ENCODE measurements around the gene ITGBL1.
"Not testable (repeated sequence)": the region's sequence is repeated elsewhere in the genome, so short reads cannot be mapped to it uniquely, and the experiment has no call there.

Gene ITGBL1

DNA sequence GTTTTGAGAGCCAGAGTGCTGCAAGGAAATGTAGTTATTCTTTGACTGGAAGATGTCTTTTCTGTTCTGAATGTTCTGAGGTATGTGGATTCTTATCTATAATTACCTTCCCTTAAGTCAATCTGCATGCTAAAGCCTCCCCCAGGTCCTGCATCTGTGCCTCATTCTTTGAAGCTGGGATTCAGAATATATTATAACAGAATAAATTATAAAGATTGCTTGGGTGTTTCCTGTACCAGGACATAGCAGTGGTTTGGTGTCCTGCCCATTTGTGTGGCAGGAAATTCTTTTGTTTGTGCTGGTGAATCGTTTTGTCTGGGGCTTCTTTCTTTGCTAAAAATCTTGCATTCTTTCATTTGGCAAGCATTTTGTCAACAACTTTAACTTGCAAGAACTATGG, 60.2 kb downstream of the ITGBL1 start:
- no peak overlapping the region for H3K4me3 Mint-ChIP-seq
- H3K4me1 Mint-ChIP-seq = peaks cover 3% of the 10 kb centered on the region
- H3K36me3 Mint-ChIP-seq (ENCODE audit: low read depth) = no peaks in the 10 kb centered on the region
- H3K27me3 Mint-ChIP-seq = peaks cover 10% of the 10 kb centered on the region
- no peak overlapping the region for H3K27ac Mint-ChIP-seq
- no peaks in the 10 kb centered on the region for H3K9me3 Mint-ChIP-seq
- ATAC-seq = no peak
- DNase-seq = no peak

DNA sequence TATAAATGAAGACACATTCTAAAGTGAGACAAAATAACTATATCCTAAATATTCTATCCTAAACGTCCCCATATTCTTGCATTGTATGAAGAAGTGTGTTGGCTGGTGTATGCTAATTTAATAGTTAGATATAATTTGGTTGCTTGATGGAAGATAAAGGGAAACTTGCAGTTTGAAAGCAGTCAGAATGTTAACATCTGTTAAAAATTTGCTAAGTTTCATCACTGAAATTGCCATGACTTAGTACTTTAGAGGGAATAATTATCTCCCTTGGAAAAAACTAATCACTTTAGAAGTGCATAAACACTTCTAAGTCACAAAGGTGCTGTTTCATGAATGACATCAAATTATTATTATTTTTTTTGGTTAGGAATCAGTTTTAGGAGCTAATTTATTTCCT, 61.6 kb downstream of the ITGBL1 start:
- no peak for DNase-seq
- Mint-ChIP-seq H3K36me3 (ENCODE audit: low read depth) (no peaks in the 10 kb centered on the region), H3K4me1 (peaks cover 3% of the 10 kb centered on the region), H3K27me3 (peaks cover 6% of the 10 kb centered on the region), H3K9me3 (no peaks in the 10 kb centered on the region), H3K27ac (no peak overlapping the region), H3K4me3 (no peak overlapping the region)
- ATAC-seq = no peak

- peaks cover 3% of the 10 kb centered on the region for H3K4me1 Mint-ChIP-seq
- no peaks in the 10 kb centered on the region for H3K9me3 Mint-ChIP-seq
- no peak for DNase-seq
- no peak overlapping the region for H3K4me3 Mint-ChIP-seq
- H3K27me3 Mint-ChIP-seq = peaks cover 6% of the 10 kb centered on the region
- H3K27ac Mint-ChIP-seq = no peak overlapping the region
- no peak for ATAC-seq
- no peaks in the 10 kb centered on the region for H3K36me3 Mint-ChIP-seq (ENCODE audit: low read depth)
Observed at GRCh38 chr13:101514695-101515275, 62.3 kb downstream of the ITGBL1 start.

DNA sequence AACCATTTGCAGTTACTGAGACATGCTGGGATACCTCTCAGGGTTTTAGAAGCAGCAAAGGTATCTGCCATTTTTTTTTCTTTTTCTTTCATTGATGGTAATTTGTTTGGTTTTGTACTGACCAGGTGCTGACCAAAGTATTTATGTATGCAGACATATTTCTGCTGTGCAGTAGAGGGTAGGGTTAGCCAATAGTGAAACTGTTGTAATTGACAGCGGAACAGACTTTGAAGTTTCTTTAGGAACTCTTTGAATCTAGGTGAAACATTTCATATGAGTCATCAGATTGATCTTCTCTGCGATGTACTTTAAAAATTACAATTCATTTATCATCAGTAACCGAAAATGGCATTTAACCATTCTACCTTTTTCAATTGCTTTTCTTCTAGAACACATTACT, 63.0 kb downstream of the ITGBL1 start:
- H3K9me3 Mint-ChIP-seq = no peaks in the 10 kb centered on the region
- H3K27me3 Mint-ChIP-seq = peaks cover 3% of the 10 kb centered on the region
- H3K27ac Mint-ChIP-seq = no peak overlapping the region
- no peaks in the 10 kb centered on the region for H3K36me3 Mint-ChIP-seq (ENCODE audit: low read depth)
- H3K4me1 Mint-ChIP-seq = peaks cover 7% of the 10 kb centered on the region
- no peak for DNase-seq
- H3K4me3 Mint-ChIP-seq = no peak overlapping the region
- ATAC-seq = no peak

GRCh38 chr13:101516262-101516661, 63.8 kb downstream of the ITGBL1 start:
- no peak overlapping the region for H3K27ac Mint-ChIP-seq
- no peak for DNase-seq
- H3K9me3 Mint-ChIP-seq = no peaks in the 10 kb centered on the region
- no peak for ATAC-seq
- H3K4me1 Mint-ChIP-seq = peaks cover 14% of the 10 kb centered on the region
- no peak overlapping the region for H3K4me3 Mint-ChIP-seq
- peaks cover 5% of the 10 kb centered on the region for H3K27me3 Mint-ChIP-seq
- no peaks in the 10 kb centered on the region for H3K36me3 Mint-ChIP-seq (ENCODE audit: low read depth)

- no peak overlapping the region for H3K27ac Mint-ChIP-seq
- no peaks in the 10 kb centered on the region for H3K36me3 Mint-ChIP-seq (ENCODE audit: low read depth)
- DNase-seq = no peak
- no peaks in the 10 kb centered on the region for H3K9me3 Mint-ChIP-seq
- H3K4me1 Mint-ChIP-seq = peaks cover 20% of the 10 kb centered on the region
- peak; percentile 96 for ATAC-seq
- no peak overlapping the region for H3K4me3 Mint-ChIP-seq
- H3K27me3 Mint-ChIP-seq = peaks cover 3% of the 10 kb centered on the region
Observed at GRCh38 chr13:101520672-101521071, 68.2 kb downstream of the ITGBL1 start.

- no peak overlapping the region for H3K4me3 Mint-ChIP-seq
- peaks cover 3% of the 10 kb centered on the region for H3K27me3 Mint-ChIP-seq
- no peak for ATAC-seq
- no peak overlapping the region for H3K27ac Mint-ChIP-seq
- no peaks in the 10 kb centered on the region for H3K9me3 Mint-ChIP-seq
- peaks cover 18% of the 10 kb centered on the region for H3K4me1 Mint-ChIP-seq
- H3K36me3 Mint-ChIP-seq (ENCODE audit: low read depth) = no peaks in the 10 kb centered on the region
- DNase-seq = no peak
Observed at GRCh38 chr13:101521371-101521770, 68.9 kb downstream of the ITGBL1 start.

- H3K4me3 Mint-ChIP-seq = no peak overlapping the region
- ATAC-seq = no peak
- no peaks in the 10 kb centered on the region for H3K9me3 Mint-ChIP-seq
- H3K27me3 Mint-ChIP-seq = peaks cover 3% of the 10 kb centered on the region
- H3K27ac Mint-ChIP-seq = no peak overlapping the region
- no peaks in the 10 kb centered on the region for H3K36me3 Mint-ChIP-seq (ENCODE audit: low read depth)
- DNase-seq = no peak
- peaks cover 18% of the 10 kb centered on the region for H3K4me1 Mint-ChIP-seq
Observed at GRCh38 chr13:101522607-101523006, 70.1 kb downstream of the ITGBL1 start.

DNA sequence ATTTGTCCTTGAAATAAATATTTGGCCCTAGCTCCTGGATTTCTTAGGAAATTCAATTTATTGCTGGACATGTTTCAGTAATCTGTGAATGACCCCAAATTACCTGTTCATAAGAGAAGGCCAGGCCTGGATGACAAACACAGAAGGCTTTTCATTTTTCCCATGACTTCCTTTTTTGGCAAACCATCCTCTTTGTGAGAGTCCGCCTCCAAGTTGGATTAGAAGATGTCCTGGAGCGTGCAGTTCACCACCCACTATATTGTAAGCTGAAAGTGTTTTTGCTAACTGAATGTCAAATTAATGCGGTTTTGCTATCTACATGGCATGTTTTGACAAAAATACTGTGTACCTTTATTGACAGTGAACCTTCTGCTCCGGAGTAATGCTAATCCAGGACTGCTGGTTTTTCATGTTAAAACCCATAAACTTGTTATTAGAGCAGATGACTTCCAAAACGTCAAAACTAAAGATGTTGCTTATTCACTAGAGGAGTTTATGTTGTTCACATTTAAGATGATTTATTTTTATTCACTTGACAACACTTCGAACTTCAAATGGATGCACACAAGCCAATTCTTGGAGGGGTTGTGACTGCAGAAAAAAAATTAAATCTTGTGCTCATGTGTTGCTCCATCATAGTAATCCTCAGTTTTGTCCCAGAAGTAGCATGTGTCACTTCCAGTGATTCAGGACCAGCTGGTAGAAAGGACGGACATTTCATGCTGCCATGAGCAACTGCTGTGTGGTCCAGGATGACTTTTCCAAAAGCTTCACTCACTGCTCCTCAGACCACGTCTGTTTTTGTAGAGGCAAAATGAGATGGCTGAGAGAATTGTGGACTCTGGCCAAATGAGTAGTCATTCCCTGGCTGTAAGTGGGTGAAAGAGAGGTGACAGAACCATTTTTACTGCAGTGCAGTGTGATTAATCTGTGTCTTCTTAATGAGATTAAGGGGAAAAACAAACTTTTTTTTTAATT, 71.0 kb downstream of the ITGBL1 start:
- DNase-seq (no peak), ATAC-seq (no peak)
- peaks cover 3% of the 10 kb centered on the region for H3K27me3 Mint-ChIP-seq
- no peaks in the 10 kb centered on the region for H3K9me3 Mint-ChIP-seq
- no peaks in the 10 kb centered on the region for H3K36me3 Mint-ChIP-seq (ENCODE audit: low read depth)
- H3K4me1 Mint-ChIP-seq = peaks cover 18% of the 10 kb centered on the region
- no peak overlapping the region for H3K4me3 Mint-ChIP-seq
- no peak overlapping the region for H3K27ac Mint-ChIP-seq

DNA sequence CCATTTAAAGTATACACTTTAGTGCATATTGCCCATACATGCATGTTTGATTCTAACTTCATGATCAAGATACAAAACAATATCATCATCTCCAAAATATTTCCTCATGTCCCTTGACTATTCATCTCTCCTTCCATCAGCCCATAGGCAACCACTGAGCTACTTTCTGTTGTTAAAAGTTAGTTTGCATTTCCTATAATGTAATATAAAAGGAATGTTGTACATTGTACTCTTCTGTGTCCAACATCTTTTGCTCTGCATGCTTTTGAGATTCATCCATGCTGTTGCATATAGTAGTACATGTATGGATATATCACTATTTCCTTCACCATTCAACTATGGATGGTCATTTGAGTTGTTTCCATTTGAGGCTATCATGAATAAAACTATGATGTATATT, 74.7 kb downstream of the ITGBL1 start:
- Mint-ChIP-seq H3K4me1 (no peaks in the 10 kb centered on the region), H3K36me3 (ENCODE audit: low read depth) (no peaks in the 10 kb centered on the region), H3K27me3 (peaks cover 4% of the 10 kb centered on the region), H3K27ac (no peak overlapping the region), H3K9me3 (no peaks in the 10 kb centered on the region), H3K4me3 (no peak overlapping the region)
- DNase-seq (no peak), ATAC-seq (no peak)

- H3K9me3 Mint-ChIP-seq = no peaks in the 10 kb centered on the region
- ATAC-seq = no peak
- H3K27ac Mint-ChIP-seq = no peak overlapping the region
- no peaks in the 10 kb centered on the region for H3K4me1 Mint-ChIP-seq
- no peaks in the 10 kb centered on the region for H3K36me3 Mint-ChIP-seq (ENCODE audit: low read depth)
- no peak overlapping the region for H3K4me3 Mint-ChIP-seq
- no peak for DNase-seq
- peaks cover 4% of the 10 kb centered on the region for H3K27me3 Mint-ChIP-seq
Observed at GRCh38 chr13:101529422-101529821, 76.9 kb downstream of the ITGBL1 start.

GRCh38 chr13:101530293-101530692, 77.8 kb downstream of the ITGBL1 start:
- Mint-ChIP-seq H3K4me1 (no peaks in the 10 kb centered on the region), H3K27me3 (peaks cover 4% of the 10 kb centered on the region), H3K36me3 (ENCODE audit: low read depth) (no peaks in the 10 kb centered on the region), H3K4me3 (no peak overlapping the region), H3K9me3 (no peaks in the 10 kb centered on the region), H3K27ac (no peak overlapping the region)
- DNase-seq (no peak), ATAC-seq (no peak)

DNA sequence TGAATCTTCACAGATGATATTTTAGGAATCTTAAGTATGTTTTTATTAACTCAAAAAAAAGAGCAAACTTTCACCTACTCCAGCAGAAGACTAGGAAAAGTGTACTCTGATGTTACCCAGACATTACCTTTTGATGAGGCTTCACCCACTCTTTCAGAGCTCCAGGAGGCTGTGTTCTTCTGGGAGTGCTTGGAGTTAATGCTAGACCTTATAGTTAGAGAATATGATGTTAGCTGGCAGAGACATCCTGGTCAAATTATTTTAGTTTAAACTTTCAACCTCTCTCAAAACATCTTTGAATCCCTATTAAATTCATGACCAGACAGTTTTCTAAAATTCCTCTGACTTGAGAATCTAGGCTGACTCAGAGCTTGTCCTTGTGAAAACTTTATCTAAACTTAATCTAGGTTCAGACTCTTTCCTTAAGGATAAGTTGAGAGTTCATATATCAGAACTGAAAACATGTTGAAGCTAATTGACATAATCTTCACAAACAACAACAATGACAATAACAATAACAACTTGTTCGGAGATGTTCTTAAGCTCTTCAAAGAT, 82.8 kb downstream of the ITGBL1 start:
- H3K4me3 Mint-ChIP-seq = no peak overlapping the region
- no peaks in the 10 kb centered on the region for H3K36me3 Mint-ChIP-seq (ENCODE audit: low read depth)
- H3K27me3 Mint-ChIP-seq = peaks cover 4% of the 10 kb centered on the region
- DNase-seq = no peak
- H3K27ac Mint-ChIP-seq = no peak overlapping the region
- ATAC-seq = no peak
- H3K4me1 Mint-ChIP-seq = no peaks in the 10 kb centered on the region
- no peaks in the 10 kb centered on the region for H3K9me3 Mint-ChIP-seq

GRCh38 chr13:101536079-101536478, 83.6 kb downstream of the ITGBL1 start:
- ATAC-seq (no peak), DNase-seq (no peak)
- Mint-ChIP-seq H3K4me3 (no peak overlapping the region), H3K9me3 (no peaks in the 10 kb centered on the region), H3K4me1 (no peaks in the 10 kb centered on the region), H3K36me3 (ENCODE audit: low read depth) (no peaks in the 10 kb centered on the region), H3K27me3 (peaks cover 3% of the 10 kb centered on the region), H3K27ac (no peak overlapping the region)

DNA sequence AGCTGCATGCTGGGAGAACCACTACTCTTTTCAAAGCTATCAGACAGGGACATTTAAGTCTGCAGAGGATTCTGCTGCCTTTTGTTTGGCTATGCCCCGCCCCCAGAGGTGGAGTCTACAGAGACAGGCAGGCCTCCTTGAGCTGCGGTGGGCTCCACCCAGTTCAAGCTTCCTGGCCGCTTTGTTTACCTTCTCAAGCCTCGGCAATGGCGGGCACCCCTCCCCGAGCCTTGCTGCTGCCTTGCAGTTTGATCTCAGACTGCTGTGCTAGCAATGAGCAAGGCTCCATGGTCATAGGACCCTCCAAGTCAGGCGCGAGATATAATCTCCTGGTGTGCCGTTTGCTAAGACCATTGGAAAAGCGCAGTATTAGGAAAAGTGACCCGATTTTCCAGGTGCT, 92.1 kb downstream of the ITGBL1 start:
- DNase-seq; H3K4me3 Mint-ChIP-seq; H3K27me3 Mint-ChIP-seq; H3K27ac Mint-ChIP-seq; H3K9me3 Mint-ChIP-seq; H3K36me3 Mint-ChIP-seq (ENCODE audit: low read depth); ATAC-seq; H3K4me1 Mint-ChIP-seq: not testable (repeated sequence)

All from activated naive CD8-positive, alpha-beta T cell treated with anti-CD3 and anti-CD28 coated beads, Interleukin-2, amount 50 U/mL, for 24 hours (primary cell).